Gastrocnemius medialis (tissue), 4 donors: Measurements from ENCODE around the gene NBEA.
"Not testable (repeated sequence)": the region's sequence is repeated elsewhere in the genome, so short reads cannot be mapped to it uniquely, and the experiment has no call there.

Experiments
- CTCF ChIP-seq, 5 experiments: fragments of 450-650 bp in 3 of 5; fragments of 200-600 bp in 2 of 5; sonication (generic) in 2 of 5; IDR thresholded peaks in 4 of 5; conservative IDR thresholded peaks in 1 of 5; 1 replicate in 4 of 5; 2 replicates in 1 of 5; pipeline ENCODE4 v1.5.1; 2016 to 2019; ENCODE audit warnings: antibody characterized with exemption in 5 of 5, mild to moderate bottlenecking in 3 of 5, moderate library complexity in 3 of 5
- POLR2A ChIP-seq, 2 donors: fragments of 450-650 bp; IDR thresholded peaks; one replicate each; pipeline ENCODE4 v1.6.1; 2017; ENCODE audit warnings: antibody characterized with exemption in 2 of 2, mild to moderate bottlenecking in 2 of 2, moderate library complexity in 2 of 2

DNA sequence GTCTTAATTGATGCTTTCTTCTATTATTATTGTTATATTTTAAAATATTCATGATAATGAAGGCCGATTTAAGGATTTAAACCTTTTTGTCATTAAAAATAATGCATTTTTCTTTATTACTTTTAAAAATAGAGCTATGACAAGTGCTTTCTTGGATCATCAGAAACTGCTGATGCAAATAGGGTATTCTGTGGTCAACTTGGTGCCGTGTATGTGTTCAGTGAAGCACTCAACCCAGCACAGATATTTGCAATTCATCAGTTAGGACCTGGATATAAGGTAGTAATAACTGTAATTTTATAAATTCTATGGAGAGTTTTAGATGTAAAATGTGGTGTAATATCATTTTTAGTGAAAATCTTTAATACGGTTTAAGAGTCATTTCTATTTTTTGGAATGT is 116.5 kb downstream of the NBEA start:
- TF ChIP-seq CTCF (IDR thresholded peaks at IDR 0.05 in 4 of 5, conservative IDR thresholded peaks at IDR 0.05 in 1 of 5); POLR2A (IDR thresholded peaks at IDR 0.05): not testable (repeated sequence)
